HL-60/S4 treated with retinoic acid at 250 ng/mL for 4 days and 3 days (cell line): ENCODE data around the gene CALML3.

Experiments
- in situ Hi-C: fragments of 300-500 bp; cut with MboI; formaldehyde crosslinking; loops from 2 replicates; pipeline ENCODE4 v1.7.0; 2022; ENCODE audit warnings: low sequenced_read_pairs

CALML3 gene

GRCh38 chr10:5490698-5491464 lies 33.9 kb upstream of the CALML3 start:
- in situ Hi-C loops = no loop called here

- in situ Hi-C loops = no loop called here
Measured at GRCh38 chr10:5491477-5491876, 33.3 kb upstream of the CALML3 start.

- in situ Hi-C loops = no loop called here
Measured at GRCh38 chr10:5492322-5492855, 32.4 kb upstream of the CALML3 start.

GRCh38 chr10:5492929-5493576 lies 31.7 kb upstream of the CALML3 start:
- in situ Hi-C loops = no loop called here

GRCh38 chr10:5493691-5494090 lies 31.1 kb upstream of the CALML3 start:
- in situ Hi-C loops = no loop called here

- in situ Hi-C loops = no loop called here
Measured at GRCh38 chr10:5494611-5495010, 30.1 kb upstream of the CALML3 start.

GRCh38 chr10:5496261-5497250 lies 28.2 kb upstream of the CALML3 start:
- in situ Hi-C loops = no loop called here

GRCh38 chr10:5497289-5497688 lies 27.5 kb upstream of the CALML3 start:
- in situ Hi-C loops = no loop called here

- in situ Hi-C loops = no loop called here
Measured at GRCh38 chr10:5497948-5498730, 26.6 kb upstream of the CALML3 start.

- in situ Hi-C loops = no loop called here
Measured at GRCh38 chr10:5498791-5499492, 25.8 kb upstream of the CALML3 start.

GRCh38 chr10:5499493-5500140 lies 25.1 kb upstream of the CALML3 start, which contains the start of gene CALML5:
Gene CALML5, minus strand, starts transcription at chr10:5499570. Its CDS starts 132 bp downstream, at chr10:5499438.
- in situ Hi-C loops = no loop called here

GRCh38 chr10:5500162-5500670 lies 24.5 kb upstream of the CALML3 start:
- in situ Hi-C loops = no loop called here

- in situ Hi-C loops = no loop called here
Measured at GRCh38 chr10:5500910-5501309, 23.9 kb upstream of the CALML3 start.

GRCh38 chr10:5502061-5502521 lies 22.7 kb upstream of the CALML3 start:
- in situ Hi-C loops = no loop called here

GRCh38 chr10:5502571-5503476 lies 21.9 kb upstream of the CALML3 start:
- in situ Hi-C loops = no loop called here

GRCh38 chr10:5503477-5503835 lies 21.3 kb upstream of the CALML3 start:
- in situ Hi-C loops = no loop called here

GRCh38 chr10:5504146-5505072 lies 20.4 kb upstream of the CALML3 start:
- in situ Hi-C loops = no loop called here
